HG03442 (cell line): ENCODE results near the gene TDRD10.

ENCODE experiments used
- ATAC-seq: cut with Tn5 transposase; IDR thresholded peaks from one replicate; pipeline ENCODE4 v1.9.1; 2021; ENCODE audit warnings: mild to moderate bottlenecking, moderate library complexity; ENCODE audit not compliant: unreplicated experiment

The TDRD10 gene

GRCh38 chr1:154502066-154502743, at the start of gene TDRD10, which contains the start of gene SHE:
Gene TDRD10 (plus strand): TSS chr1:154502219. CDS start chr1:154506904, 4,685 bp downstream.
Gene SHE (minus strand): TSS chr1:154502412. CDS start chr1:154502026, 386 bp downstream.
- no peak for ATAC-seq

- ATAC-seq = no peak
Observed at GRCh38 chr1:154453161-154453560, 48.9 kb upstream of the TDRD10 start.

- no peak for ATAC-seq
Observed at GRCh38 chr1:154453574-154454352, 48.3 kb upstream of the TDRD10 start.

- ATAC-seq = no peak
Observed at GRCh38 chr1:154454386-154455120, 47.5 kb upstream of the TDRD10 start.

GRCh38 chr1:154456631-154457030, 45.4 kb upstream of the TDRD10 start:
- no peak for ATAC-seq

GRCh38 chr1:154459080-154459479, 42.9 kb upstream of the TDRD10 start:
- ATAC-seq = no peak

GRCh38 chr1:154460695-154461260, 41.2 kb upstream of the TDRD10 start:
- no peak for ATAC-seq

GRCh38 chr1:154463512-154463990, 38.5 kb upstream of the TDRD10 start:
- no peak for ATAC-seq

GRCh38 chr1:154465621-154466195, 36.3 kb upstream of the TDRD10 start:
- ATAC-seq = no peak

GRCh38 chr1:154466206-154466605, 35.8 kb upstream of the TDRD10 start:
- no peak for ATAC-seq

- no peak for ATAC-seq
Observed at GRCh38 chr1:154466921-154467417, 35.0 kb upstream of the TDRD10 start.

GRCh38 chr1:154467434-154468102, 34.5 kb upstream of the TDRD10 start:
- no peak for ATAC-seq

- ATAC-seq = no peak
Observed at GRCh38 chr1:154468535-154469250, 33.3 kb upstream of the TDRD10 start.

- no peak for ATAC-seq
Observed at GRCh38 chr1:154469844-154470560, 32.0 kb upstream of the TDRD10 start.

GRCh38 chr1:154471304-154471703, 30.7 kb upstream of the TDRD10 start:
- ATAC-seq = no peak

GRCh38 chr1:154474802-154475201, 27.2 kb upstream of the TDRD10 start:
- no peak for ATAC-seq

- ATAC-seq = no peak
Observed at GRCh38 chr1:154476791-154477190, 25.2 kb upstream of the TDRD10 start.

- ATAC-seq = no peak
Observed at GRCh38 chr1:154478013-154478412, 24.0 kb upstream of the TDRD10 start.

- ATAC-seq = no peak
Observed at GRCh38 chr1:154478639-154479038, 23.4 kb upstream of the TDRD10 start.
